Measurements from ENCODE around the gene ERMARD.

Gene ERMARD

DNA sequence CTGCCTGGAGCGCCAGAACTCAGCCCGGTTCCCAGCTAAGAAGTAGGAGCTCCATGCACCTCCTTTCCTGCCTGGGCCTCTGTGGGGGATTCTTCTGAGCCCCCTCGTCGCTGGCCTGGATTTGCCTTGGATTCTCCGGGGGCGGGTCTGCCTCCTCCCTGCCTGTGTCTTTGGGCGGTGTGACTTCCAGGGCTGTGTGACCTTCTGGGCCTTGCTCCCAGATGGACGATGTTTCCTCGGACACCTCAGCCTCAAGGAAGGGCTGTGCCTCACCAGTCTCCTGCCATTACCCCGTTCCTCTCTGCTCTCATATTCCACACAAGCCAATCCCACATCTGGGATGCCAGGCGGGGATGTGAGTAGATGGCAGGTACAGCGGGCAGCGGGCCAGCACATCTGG is 76.8 kb downstream of the ERMARD start:
- Histone ChIP-seq H4K20me1 (peaks cover 0 to 9% (median 0%) of the 10 kb centered on the region in 11 experiments; a peak in 5 of 22 replicates), H3K4me2 (no peak overlapping the region), H3K4me3 (no peak overlapping the region), H3K9me3 (replicated peaks in 1 of 11) (peaks cover 0 to 21% (median 13%) of the 10 kb centered on the region in 11 experiments; a peak in 15 of 22 replicates), H3K27me3 (peaks cover 21 to 59% (median 36%) of the 10 kb centered on the region in 11 experiments; a peak in 21 of 22 replicates), H3K4me1 (peaks cover 18 to 27% (median 22%) of the 10 kb centered on the region in 10 experiments), H3K27ac (no peak overlapping the region), H3K9ac (no peak overlapping the region), H3K36me3 (no peaks in the 10 kb centered on the region)
- no peak for TF ChIP-seq Cebpa-rat (IDR thresholded peaks at IDR 0.05)

DNA sequence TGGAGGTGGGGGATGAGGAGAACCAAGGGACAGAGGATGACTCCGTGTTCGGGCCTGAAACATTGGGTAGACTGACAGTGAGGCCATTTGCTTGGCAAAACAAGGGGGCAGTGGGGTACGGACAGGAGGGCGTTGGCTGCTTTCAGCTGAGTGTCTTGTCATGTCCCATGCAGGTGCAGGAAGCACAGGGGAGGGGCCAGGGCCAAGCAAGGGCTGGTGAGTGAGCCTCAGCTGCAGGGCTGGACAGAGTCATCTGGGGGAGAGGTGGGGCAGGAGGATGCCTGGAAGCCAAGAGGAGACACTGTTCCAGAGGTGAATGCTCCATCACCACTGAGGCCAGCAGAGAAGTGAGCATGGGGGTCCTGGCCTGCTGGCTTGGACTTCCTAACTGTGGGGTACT is 78.4 kb downstream of the ERMARD start:
- H3K27me3 ChIP-seq, result peaks cover 7 to 43% (median 21%) of the 10 kb centered on the region in 11 experiments; a peak in 20 of 22 replicates
- H3K9me3 ChIP-seq (replicated peaks in 1 of 11), result peaks cover 0 to 21% (median 13%) of the 10 kb centered on the region in 11 experiments; a peak in 15 of 22 replicates
- H3K4me1 ChIP-seq, result peaks cover 13 to 28% (median 16%) of the 10 kb centered on the region in 10 experiments
- H3K4me2 ChIP-seq, result no peak overlapping the region
- no peak overlapping the region for H3K9ac ChIP-seq
- no peaks in the 10 kb centered on the region for H3K36me3 ChIP-seq
- peaks cover 0 to 9% (median 0%) of the 10 kb centered on the region in 11 experiments; a peak in 5 of 22 replicates for H4K20me1 ChIP-seq
- no peak overlapping the region for H3K4me3 ChIP-seq
- TF ChIP-seq Cebpa-rat (IDR thresholded peaks at IDR 0.05), result no peak
- H3K27ac ChIP-seq, result no peak overlapping the region

DNA sequence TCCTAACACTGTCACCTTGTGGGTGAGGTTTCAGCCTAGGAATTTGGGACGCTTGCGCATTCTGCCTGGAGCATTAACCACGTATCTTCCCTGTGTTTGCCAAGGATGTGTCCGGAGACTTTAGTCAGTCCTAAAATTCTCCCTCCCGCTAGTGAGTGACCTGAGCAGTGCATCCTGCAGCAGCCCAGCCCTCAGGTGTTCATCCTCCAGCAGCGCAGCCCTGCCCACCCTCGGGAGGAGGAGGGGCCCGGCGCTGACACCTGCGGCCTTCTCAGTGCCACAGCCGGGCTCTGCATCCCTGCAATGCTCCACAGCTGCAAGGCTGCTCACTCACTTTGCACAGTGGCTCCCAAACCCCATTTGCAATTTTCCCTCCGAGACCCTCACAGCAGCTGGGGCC is 79.5 kb downstream of the ERMARD start:
- Histone ChIP-seq H4K20me1 (peaks cover 0 to 9% (median 0%) of the 10 kb centered on the region in 11 experiments; a peak in 5 of 22 replicates), H3K4me3 (no peak overlapping the region), H3K4me1 (peaks cover 13 to 28% (median 16%) of the 10 kb centered on the region in 10 experiments), H3K9ac (no peak overlapping the region), H3K4me2 (peak overlapping the region in 3 of 11 experiments; percentile 11 to 82 (median 60); a peak in 4 of 22 replicates), H3K27me3 (peaks cover 0 to 32% (median 12%) of the 10 kb centered on the region in 11 experiments; a peak in 14 of 22 replicates), H3K27ac (no peak overlapping the region), H3K9me3 (replicated peaks in 1 of 11) (peaks cover 0 to 16% (median 12%) of the 10 kb centered on the region in 11 experiments; a peak in 15 of 22 replicates), H3K36me3 (no peaks in the 10 kb centered on the region)
- no peak for TF ChIP-seq Cebpa-rat (IDR thresholded peaks at IDR 0.05)
